HK-2 (cell line): Measurements from ENCODE around the gene VN1R5.
"Not testable (repeated sequence)": the region's sequence is repeated elsewhere in the genome, so short reads cannot be mapped to it uniquely, and the experiment has no call there.

Experiments
- DNase-seq: peaks from one replicate; pipeline ENCODE4 v3.0.0-alpha.2; 2018; ENCODE audit not compliant: unreplicated experiment

Gene VN1R5

DNA sequence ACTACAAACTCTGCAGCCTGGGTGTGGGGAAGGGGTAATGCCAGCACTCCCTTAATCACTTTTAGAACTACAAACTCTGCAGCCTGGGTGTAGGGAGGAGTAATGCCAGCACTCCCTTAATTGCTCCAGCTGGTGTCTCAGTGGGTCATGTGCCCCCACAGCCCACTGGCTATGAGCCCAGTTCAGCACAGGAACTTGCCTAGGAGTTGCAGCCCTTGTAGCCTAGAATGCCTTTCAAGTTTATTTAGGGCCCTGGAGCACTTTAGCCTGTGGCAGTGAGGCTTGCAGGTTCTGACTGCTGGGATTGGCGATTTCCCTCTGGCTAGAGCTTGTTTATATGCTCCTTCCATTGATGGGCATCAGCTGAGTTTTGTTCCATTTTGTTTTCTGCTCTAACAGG lies 17.1 kb downstream of the VN1R5 start:
- no peak for DNase-seq

DNA sequence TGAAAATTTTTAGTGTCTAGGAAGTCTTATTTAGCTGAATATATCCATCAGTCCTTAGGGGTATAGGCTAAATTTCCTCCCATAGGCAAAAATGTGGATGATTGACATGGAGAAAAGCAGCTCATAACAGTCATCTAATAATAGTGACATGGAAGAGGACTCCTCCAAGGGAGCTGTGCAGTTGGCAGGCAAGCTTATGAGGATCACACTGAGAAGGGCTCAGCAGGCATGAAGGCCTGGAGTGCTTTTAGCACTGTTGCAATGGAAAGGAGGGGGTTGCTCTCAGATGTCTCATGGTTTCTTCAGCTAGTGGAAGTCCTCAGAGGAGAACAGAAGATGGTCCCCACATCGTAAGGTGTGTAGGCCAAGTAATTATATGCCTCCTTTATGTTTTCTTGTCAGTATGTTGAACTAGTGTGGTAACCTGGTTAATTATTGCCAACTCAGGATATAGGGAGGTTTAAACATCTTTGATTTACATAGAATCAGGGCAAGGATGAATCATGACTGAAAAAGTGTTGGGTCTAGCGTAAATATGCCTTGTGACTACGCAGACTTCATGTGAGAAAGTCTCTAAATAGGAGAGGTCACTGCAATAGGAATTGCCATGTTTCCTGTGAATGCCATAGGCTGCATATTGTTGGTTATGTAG lies 18.9 kb downstream of the VN1R5 start:
- no peak for DNase-seq

DNA sequence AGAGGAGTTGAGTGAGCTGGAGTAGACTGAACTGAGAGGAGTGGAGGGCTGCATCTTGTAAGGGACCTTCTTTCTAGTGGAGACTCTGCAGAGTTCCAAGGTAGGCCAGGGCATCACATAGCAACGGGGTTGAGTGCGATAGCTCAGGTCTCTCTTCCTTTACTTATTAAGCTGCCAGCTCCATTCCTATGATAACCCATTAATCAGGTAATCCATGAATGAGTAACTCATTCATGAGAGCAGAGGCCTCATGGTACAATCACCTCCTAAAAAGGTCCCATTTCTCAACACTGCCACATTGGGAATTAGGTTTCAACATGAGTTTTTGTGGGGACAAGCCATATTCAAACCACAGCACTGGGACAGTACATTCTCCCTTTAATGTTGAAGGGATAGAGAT lies 21.3 kb downstream of the VN1R5 start:
- DNase-seq: no peak

DNA sequence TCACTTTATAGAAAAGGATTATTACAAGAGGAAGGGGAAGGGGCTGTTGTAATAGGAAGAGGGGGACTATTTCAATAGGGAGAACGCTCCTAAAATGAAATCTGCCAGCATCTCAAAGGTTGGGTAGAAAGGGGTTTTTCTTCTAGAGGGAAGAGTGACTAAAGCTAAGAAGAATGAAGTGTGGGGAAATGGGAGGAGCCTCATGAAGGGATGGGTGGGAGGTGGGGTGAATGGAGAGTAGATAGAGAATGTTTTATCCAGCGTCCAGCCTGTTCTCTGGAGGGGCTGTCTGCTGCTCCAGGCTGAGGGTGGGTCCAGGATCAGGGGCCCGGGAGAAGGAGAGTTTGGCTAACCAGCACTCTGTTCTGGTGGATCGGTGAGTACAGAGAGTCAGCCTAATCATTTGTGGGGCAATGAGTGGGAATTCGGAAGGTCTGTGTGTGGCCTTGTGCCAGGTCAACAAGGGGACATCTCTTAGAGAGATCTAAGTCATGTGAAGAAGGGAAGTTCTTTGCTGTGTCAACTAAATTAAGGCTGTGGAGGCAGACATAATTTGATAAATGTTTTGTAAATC lies 25.2 kb downstream of the VN1R5 start:
- no peak for DNase-seq

DNA sequence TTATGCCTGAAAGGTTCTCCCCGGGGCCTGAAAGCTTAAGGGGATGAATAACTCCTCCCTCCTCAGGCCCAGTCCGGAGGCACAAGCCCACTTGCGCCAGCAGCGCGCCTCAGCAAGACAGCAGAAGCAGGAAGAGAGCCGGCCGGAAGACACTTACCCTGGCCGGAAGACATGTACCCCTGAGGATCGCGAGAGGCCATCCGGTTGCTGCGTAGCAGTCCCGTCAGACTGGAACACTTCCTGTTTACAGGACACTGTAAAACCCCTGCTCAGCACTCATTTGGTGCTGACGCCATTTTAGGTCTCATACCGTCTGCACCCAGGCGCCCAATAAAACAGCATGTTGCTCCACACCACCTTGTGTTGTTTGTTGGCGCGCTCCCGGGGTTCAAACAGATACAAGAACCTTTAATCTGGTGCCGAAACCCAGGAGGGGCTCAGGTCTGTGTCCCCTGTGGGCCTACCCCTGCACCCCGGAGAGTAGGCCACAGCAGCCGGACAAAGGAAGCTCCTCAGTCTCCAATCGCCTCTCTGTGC lies 30.3 kb downstream of the VN1R5 start:
- DNase-seq: no peak

DNA sequence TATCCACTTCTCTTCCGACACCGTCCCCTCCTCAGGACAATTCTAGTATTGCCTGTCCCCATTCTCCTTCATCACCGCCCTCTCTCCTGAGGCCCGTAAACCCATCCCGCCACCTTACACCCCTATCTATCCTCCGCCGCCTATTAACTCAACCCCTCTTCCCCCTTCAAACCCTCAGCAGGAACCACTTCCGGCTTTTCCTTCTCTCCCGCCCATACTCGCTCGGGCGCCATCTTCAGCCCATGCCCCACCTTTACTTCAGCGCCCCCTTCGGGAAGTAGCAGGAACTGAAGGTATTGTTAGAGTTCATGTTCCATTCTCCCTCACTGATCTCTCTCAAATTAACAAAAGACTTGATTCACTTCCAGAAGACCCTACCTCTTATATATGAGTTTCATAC lies 31.6 kb downstream of the VN1R5 start:
- no peak for DNase-seq

DNA sequence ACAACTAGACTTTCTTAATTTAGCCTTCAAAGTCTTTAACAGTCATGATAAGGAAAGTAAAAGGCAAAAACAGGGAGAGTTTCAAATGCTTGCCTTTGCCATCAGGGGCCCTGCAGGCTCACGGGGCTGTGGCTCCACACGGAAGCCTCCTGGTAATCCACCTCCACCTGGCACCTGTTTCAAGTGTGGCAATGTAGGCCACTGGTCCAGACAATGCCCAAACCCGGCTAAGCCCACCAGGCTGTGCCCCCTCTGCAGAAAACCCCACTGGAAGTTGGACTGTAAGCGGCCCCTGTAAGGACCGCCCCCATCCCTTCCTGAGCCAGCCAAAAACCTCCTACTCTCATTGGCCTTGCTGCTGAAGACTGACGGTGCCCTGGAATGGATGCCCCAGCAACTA lies 32.5 kb downstream of the VN1R5 start:
- DNase-seq: no peak

DNA sequence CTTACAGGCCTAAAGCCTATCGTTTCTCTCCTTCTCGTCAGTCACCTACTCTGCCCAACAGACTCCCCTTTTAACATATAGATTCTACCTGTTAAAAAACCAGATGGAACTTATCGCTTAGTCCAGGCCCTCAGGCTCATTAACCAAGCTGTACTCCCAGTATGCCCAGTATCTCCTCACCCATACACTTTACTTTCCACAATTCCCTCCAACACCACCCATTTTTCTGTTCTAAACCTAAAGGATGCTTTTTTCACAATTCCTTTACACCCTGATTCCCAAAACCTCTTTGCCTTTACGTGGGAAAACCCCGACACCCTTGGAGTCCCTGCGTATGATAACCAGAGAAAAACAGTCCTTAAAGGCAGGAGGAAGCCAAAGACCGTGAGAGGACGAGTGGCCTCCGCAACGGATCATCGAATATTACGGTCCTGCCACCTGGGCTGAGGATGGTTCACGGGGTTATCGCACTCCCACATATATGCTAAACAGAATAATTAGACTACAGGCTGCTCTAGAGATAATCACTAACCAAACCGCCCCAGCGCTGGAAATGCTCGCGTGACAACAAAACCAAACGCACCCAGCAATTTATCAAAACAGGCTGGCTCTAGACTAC lies 33.5 kb downstream of the VN1R5 start:
- not testable (repeated sequence) for DNase-seq

DNA sequence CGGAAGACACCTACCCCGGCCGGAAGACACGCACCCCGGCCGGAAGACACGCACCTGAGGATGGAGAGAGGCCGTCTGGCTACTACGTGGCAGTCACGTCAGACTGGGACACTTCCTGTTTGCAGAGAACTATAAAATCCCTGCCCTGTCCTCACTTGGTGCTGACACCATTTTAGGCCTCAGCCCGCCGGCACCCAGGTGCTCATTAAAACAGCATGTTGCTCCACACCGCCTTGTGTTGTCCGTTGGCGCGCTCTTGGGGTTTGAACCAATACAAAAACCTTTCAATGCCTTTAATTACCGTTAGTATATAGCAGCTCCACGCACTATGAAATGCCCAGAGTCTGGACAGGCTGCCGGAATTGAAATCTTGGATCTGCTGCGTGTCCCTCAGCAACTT lies 34.7 kb downstream of the VN1R5 start:
- DNase-seq: no peak

DNA sequence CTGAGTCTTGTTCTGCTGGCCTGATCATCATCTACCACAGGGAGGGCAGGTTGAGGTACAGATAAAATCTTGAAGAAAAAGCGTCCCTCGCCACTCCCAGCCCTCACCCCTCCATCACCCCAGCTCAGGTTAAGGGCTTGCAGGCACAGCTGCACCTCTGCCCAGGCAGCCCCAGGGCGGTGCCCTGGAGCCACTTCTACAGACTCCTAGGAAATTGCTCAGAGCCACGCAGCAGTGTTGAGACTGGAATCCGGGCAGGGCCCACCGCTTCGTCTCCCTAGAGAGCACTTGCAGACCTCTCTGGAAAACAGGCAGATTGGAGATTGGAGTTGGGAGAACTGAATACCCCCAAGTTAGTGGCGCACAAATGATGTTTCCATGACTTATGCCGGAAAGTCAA lies 35.3 kb downstream of the VN1R5 start:
- DNase-seq: no peak

DNA sequence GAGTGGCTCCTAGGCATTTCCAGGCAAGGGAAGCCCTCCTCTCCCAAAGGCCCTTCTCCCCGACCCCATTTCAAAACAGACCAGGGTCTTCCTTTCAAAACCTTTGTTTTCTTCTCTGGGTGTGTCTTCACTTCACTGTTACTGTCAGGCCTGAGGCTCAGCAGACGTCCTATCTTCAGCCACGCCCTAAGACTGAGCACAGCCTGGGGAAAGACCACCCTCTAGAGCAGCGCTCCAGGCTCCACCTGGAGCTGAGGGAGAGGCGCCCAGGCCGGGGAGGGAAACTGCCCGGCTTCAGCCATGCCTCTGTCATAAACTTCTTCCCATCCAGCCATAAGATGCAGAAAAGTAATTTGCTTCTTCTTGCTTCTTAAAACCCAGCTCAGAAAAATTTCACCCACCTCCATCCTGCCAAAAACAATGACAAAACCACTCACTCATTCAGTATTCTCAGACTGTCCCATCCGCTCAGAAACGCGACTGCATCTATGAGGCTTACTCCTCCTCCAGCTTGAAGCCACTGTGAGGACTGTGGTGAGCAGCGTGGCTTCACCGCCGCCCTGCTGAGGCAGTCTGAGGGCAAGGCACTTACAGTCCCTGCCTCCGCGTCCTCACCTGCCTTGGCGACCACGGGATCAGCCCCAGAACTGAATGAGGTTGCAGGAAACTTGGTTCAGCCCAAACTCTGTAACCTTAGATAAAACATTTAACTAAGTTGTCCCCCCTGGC lies 36.1 kb downstream of the VN1R5 start:
- no peak for DNase-seq

DNA sequence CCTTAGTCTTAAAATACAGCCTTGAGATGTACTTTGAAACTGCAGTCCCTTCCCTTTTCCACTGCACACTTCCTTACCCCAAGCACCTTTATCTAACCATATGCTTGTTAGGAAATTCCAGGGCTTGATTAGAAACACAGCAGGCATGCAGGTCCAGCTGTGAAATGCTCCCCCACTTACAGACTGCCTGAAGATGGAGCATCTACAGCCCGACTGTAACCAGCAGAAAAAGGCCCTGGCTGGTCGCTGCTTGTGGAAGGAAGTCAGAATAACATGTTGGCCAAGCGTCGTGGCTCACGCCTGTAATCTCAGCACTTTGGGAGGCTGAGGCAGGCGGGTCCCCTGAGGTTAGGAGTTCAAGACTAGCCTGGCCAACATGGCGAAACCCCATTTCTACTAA lies 37.2 kb downstream of the VN1R5 start:
- DNase-seq: no peak

DNA sequence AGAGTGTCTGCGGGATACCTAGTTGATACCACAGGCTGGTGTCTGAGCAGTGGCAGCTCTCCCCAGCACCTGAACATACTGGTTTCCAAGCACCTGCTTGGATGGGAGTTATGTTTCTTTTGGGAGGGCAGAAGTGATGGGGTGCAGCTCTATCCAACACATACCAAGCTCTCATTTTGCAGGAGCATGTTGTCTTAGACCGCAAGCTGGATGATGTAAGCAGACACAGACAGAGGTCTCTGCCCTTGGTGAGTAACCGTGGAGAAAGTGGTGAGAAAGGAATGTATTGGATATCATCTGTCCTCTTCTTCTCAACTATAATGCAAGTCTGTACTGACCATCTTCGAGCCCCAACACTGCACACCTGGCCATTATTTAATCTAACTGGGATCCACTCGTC lies 38.4 kb downstream of the VN1R5 start:
- no peak for DNase-seq

DNA sequence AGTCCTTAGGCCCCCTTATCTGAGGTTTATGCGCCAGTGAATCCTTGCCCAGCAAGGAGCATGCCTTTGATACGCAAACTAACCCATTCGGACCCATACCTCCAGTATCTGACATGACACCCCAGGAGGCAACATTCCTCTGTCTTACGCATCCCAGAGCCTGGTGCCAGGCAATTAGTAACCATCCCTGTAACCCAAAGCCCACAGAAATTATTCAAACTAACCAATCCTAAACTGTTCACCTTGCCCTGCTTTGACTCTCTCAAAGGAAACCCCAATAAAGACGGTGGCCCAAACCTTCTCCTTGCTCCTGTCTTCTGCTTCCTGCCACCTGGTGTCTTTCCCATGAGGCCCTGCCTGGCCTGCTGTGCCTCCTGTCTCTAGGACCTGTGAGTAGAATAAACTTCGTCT lies 39.4 kb downstream of the VN1R5 start:
- no peak for DNase-seq

DNA sequence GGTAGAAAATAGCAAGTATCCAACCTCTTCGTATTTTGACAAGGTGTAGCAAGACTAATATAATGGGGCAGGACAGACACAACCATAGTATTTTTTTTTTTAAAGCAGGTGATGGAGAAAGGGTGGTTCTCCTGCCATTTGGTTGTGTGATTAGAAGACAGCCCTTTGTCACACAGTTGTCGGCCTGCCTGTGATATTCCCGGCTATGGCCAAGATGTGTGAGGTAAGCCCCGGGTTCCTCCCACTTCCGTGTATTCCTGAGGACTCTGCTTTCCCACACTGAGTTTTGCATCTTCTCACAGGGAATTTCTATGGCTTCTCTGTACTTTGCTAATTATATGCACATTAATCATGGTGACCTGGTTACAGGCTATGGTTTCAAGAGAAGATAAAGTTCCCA lies 39.9 kb downstream of the VN1R5 start:
- DNase-seq: no peak

DNA sequence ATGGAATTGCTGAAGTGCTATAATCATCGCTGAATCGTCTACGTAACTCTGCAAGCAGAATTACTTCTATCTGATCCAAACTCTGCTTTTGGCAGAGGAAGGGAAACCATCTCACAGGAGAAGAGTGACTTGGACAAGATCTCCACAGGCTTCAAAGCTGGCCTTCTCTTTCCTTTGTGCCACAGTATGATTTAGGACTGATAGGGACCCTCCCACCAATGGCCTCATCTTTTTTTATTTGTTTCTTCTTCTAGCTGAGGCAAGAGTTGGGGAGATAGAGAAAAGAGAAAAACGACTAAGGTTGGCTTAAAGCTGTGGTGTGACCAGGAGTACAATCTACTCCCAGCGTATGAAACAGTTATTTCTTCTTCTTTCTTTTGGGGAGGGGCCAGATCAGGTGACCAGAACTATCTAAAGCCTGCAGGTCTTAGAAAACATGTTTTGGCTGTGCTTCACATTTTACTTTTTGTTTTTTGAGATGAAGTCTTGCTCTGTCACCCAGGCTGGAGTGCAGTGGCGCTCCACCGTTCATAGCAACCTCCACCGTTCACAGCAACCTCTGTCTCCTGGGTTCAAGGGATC lies 40.8 kb downstream of the VN1R5 start:
- no peak for DNase-seq

DNA sequence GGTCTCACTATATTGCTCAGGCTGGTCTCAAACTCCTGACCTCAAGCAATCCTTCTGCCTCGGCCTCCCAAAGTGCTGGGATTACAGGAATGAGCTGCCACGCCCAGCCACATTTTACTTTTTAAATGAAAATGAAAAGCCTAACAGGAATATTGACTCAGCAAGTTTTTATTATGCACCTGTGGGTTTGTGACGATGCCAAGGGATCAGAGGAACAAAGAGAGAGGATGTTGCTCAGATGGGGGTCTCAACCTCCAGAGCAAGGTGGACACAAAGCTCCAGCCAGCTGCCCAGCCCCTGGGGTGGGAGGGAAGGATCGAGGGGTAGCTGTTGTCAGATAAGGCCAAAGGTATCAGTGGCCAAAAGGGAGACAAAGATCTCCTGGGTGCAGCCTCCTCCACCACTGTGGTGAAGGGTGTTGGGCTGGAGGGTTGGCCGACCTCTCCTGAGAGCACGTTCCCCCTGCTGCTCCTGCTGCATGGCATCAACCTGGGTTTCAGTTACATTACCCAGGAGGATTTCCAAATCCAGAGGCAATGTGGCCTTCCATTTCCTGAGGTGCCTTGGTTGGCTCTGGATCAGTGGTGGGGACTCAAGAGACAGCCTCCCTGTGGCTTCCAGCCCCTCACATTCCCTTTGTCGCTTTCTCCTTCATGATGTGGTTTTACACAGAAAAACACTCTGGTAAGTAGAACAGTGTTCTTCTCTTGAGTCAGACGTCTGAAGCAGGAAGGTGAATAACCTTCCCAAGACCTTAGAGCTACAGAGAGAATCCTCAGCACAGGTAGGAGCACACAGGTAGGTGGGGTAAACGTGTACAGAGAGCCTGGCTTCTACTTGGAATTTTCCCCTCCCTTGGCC lies 41.6 kb downstream of the VN1R5 start:
- DNase-seq: no peak

DNA sequence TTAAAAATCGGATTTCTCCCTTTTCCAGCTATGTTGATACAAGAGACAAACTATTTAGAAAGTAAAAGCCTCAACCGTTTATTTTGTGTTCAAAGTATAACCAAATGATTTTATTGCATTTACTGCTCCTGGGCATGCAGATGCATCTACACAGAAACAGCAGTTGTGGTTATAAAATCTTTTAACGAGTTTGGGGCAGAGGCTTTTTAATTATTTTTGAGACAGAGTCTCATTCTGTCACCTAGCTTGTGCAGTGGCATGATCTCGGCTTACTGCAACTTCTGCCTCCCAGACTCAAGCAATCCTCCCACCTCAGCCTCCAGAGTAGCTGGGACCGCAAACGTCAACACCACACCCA lies 42.2 kb downstream of the VN1R5 start:
- no peak for DNase-seq

DNA sequence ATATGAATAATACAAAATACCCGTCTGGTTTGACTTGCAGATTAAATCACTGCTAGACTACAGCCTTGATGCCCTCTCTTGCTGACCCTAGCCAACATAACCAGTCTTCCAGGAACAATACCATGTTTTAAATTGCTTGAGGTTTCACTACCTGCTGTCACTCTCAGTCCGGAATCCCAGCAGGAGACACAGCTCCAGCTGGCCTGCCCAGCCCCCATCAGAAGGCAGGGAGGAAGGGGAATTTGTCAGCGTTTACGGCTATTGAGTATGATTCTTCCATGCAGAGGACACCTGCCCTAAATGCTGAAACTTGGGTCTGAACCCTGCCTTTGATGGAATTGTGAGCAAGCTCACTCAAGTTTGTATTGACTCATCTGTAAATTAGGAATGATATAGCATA lies 42.8 kb downstream of the VN1R5 start:
- DNase-seq: no peak

DNA sequence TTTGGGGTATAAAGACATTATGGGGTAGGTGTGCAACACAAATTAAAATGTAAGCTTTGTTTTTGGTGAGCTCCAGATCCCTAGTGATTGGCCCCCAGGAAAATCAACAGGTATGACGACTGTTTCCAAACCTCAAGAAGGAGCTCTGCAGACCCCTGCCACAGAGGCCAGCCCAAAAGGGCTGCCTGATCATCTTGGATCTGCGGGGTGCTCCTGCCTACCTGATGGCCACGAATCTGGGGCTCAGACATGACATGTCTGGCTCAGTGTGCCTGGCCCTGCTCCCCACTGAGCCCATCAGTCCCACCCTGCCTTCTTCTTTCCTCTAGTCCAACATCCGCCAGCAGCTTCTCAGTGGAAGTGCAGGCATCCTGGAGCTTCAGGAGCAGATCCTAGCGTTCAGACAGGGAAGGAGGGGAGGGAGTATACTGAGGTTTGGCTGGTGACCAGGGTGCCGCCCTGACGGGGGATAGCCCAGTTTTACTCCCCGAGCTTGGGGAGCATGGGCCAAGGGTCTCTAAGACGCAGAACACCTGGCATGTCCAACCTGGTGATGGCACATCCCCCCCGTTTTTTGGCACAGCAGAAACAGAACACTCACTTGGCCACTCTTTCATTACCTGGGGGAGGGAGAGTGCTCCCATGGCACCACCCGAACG lies 44.0 kb downstream of the VN1R5 start:
- DNase-seq: no peak
